ENCODE results near the gene RIC3.

GRCh38 chr11:8178297-8178696 lies 9.5 kb upstream of the RIC3 start:
- TF ChIP-seq, protein P1, sequence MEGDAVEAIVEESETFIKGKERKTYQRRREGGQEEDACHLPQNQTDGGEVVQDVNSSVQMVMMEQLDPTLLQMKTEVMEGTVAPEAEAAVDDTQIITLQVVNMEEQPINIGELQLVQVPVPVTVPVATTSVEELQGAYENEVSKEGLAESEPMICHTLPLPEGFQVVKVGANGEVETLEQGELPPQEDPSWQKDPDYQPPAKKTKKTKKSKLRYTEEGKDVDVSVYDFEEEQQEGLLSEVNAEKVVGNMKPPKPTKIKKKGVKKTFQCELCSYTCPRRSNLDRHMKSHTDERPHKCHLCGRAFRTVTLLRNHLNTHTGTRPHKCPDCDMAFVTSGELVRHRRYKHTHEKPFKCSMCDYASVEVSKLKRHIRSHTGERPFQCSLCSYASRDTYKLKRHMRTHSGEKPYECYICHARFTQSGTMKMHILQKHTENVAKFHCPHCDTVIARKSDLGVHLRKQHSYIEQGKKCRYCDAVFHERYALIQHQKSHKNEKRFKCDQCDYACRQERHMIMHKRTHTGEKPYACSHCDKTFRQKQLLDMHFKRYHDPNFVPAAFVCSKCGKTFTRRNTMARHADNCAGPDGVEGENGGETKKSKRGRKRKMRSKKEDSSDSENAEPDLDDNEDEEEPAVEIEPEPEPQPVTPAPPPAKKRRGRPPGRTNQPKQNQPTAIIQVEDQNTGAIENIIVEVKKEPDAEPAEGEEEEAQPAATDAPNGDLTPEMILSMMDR (IDR thresholded peaks at IDR 0.05; ENCODE audit: low read depth, low read length): no peak
- no peak for TF ChIP-seq EZH2phosphoT487 (IDR thresholded peaks at IDR 0.05; ENCODE audit: low read depth)
